GM15510 (cell line): Measurements from ENCODE around the gene F2.

ENCODE experiments used
- POLR2A ChIP-seq: IDR thresholded peaks from 3 replicates; pipeline ENCODE4 v1.6.1; 2011; ENCODE audit warnings: borderline replicate concordance; ENCODE audit not compliant: insufficient read length; ENCODE audit errors: extremely low read depth

The F2 gene

GRCh38 chr11:46743693-46744339 is 24.8 kb downstream of the F2 start:
- no peak for TF ChIP-seq POLR2A

- TF ChIP-seq POLR2A, result no peak
These were observed 26.3 kb downstream of the F2 start for GRCh38 chr11:46745328-46745727.

- no peak for TF ChIP-seq POLR2A
These were observed 27.0 kb downstream of the F2 start for GRCh38 chr11:46745995-46746394.

- no peak for TF ChIP-seq POLR2A
These were observed 28.1 kb downstream of the F2 start for GRCh38 chr11:46747150-46747549.

GRCh38 chr11:46755962-46756361 is 36.9 kb downstream of the F2 start:
- TF ChIP-seq POLR2A, result no peak

- no peak for TF ChIP-seq POLR2A
These were observed 40.2 kb downstream of the F2 start for GRCh38 chr11:46759196-46759595.

- TF ChIP-seq POLR2A, result no peak
These were observed 41.6 kb downstream of the F2 start for GRCh38 chr11:46760429-46761128.

- no peak for TF ChIP-seq POLR2A
These were observed 42.8 kb downstream of the F2 start for GRCh38 chr11:46761807-46762206.

- no peak for TF ChIP-seq POLR2A
These were observed 43.2 kb downstream of the F2 start for GRCh38 chr11:46762248-46762647.

- TF ChIP-seq POLR2A, result no peak
These were observed 47.6 kb downstream of the F2 start for GRCh38 chr11:46766656-46767055.

GRCh38 chr11:46769636-46770221 is 50.7 kb downstream of the F2 start:
- TF ChIP-seq POLR2A, result no peak

GRCh38 chr11:46776878-46777277 is 57.9 kb downstream of the F2 start:
- no peak for TF ChIP-seq POLR2A

- TF ChIP-seq POLR2A, result no peak
These were observed 59.4 kb downstream of the F2 start for GRCh38 chr11:46778416-46778815.
